ENCODE results near the gene TMEM250.

DNA sequence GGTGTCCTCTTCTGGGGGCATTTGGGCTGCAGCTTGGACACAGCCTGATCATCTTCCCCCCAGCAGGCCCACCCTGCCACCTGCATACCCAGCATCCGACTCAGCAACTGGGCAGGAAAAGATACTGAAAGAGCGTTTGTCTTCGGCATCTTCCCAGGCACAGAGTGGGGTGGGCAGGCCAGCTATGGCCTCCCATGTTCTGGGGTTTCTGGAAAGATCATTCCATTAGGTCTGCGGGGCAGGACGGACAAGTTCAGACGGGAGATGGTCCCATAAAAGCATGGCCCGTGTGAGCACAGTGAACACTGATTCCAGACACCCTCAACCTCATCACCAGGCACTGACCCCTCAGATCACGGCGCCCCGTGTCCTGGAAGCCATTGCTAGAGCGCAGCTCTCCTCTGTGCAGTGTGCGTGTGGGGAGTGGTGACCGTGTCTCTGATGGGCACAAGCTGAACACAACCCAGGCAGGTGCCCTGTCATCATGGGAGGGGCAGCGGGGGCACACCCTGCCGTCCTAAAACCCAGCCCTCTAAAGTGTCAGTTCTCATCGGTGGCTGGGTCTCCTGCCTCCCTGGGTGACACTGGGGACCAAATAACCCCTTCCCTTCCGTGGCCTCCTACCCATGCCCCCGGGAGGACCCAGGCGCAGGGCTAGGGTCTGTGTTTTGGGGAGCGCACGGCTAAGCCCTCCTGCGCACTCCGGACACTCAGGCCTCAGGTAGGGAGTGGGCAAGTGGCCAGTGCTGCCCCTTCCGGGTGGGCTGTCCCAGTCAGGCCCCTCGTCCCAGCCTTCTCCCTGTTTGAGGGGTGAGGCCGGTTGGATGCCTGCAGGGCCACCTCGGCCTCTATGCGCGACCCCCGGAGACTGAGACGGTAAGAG is 13.2 kb upstream of the TMEM250 start:
- TF ChIP-seq CTCF (IDR thresholded peaks at IDR 0.05) = no peak
- TF ChIP-seq POLR2A (IDR thresholded peaks at IDR 0.05) = no peak
